SU-DHL-6 (cell line): ENCODE measurements around the gene GSS.

ENCODE experiments used
- CTCF ChIP-seq: fragments of 200-600 bp; sonication (generic); IDR thresholded peaks from one replicate; pipeline ENCODE4 v1.5.1; 2017; ENCODE audit warnings: antibody characterized with exemption, mild to moderate bottlenecking, low read length, moderate library complexity; ENCODE audit not compliant: insufficient read depth, poor library complexity, severe bottlenecking
- EZH2phosphoT487 ChIP-seq: fragments of 200-600 bp; sonication (generic), shearing (Covaris generic); conservative IDR thresholded peaks from 2 replicates; pipeline ENCODE4 v1.6.1; 2018; ENCODE audit warnings: mild to moderate bottlenecking, antibody characterized with exemption, low read length, moderate library complexity, mixed read lengths

DNA sequence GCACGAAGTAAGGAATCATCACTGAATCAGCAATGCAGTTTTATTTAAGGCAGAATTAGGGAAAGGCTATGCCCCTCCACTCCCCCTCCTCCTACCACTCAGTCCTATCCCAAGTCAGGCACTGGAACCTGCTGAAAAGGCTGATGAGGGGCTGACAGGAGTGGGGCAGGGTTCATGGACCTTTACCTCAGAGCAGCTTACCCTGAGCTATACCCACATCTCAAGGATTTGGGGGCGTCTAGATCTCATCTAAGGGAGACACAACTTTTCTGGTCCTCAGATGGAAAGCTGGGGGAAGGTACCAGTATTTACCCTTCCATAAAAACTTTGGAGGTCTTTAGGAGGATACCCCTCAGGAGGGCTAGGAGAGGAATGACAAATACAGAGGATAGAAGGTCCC lies 27.2 kb downstream of the GSS start:
- TF ChIP-seq CTCF (no peak), EZH2phosphoT487 (no peak)
